Measurements from ENCODE around the gene ODAD2.

DNA sequence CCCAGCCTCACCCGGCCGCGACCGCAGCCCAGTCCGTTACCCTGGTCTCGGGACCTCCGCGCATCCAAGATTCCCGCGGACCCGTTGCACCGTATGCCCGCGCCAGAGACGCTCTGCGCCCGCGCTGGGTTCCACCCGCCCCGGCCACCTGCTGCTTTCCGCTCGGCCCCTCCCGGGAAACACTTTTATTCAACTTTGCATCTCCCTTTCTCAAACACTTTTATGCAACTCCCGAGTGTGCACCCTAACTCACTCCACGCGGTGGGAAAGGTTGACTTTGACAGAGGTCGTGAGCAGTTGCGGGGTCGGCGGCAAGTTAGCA is at the start of gene ODAD2:
- TF ChIP-seq, protein P1, sequence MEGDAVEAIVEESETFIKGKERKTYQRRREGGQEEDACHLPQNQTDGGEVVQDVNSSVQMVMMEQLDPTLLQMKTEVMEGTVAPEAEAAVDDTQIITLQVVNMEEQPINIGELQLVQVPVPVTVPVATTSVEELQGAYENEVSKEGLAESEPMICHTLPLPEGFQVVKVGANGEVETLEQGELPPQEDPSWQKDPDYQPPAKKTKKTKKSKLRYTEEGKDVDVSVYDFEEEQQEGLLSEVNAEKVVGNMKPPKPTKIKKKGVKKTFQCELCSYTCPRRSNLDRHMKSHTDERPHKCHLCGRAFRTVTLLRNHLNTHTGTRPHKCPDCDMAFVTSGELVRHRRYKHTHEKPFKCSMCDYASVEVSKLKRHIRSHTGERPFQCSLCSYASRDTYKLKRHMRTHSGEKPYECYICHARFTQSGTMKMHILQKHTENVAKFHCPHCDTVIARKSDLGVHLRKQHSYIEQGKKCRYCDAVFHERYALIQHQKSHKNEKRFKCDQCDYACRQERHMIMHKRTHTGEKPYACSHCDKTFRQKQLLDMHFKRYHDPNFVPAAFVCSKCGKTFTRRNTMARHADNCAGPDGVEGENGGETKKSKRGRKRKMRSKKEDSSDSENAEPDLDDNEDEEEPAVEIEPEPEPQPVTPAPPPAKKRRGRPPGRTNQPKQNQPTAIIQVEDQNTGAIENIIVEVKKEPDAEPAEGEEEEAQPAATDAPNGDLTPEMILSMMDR (IDR thresholded peaks at IDR 0.05) = no peak
- TF ChIP-seq POLR2A (IDR thresholded peaks at IDR 0.05) = no peak

All from heart left ventricle (tissue), 13 donors.